SKM-1 treated with dmso at 0.1 percent for 144 hours (cell line): ENCODE results near the gene LY86.
A peak's percentile ranks its signal among the peaks of the same experiment; 100 is the strongest.

Experiments used
- DNase-seq: peaks from one replicate; lab custom pipeline; 2025; ENCODE audit not compliant: unreplicated experiment; lab: John Stamatoyannopoulos, UW

The LY86 gene

DNA sequence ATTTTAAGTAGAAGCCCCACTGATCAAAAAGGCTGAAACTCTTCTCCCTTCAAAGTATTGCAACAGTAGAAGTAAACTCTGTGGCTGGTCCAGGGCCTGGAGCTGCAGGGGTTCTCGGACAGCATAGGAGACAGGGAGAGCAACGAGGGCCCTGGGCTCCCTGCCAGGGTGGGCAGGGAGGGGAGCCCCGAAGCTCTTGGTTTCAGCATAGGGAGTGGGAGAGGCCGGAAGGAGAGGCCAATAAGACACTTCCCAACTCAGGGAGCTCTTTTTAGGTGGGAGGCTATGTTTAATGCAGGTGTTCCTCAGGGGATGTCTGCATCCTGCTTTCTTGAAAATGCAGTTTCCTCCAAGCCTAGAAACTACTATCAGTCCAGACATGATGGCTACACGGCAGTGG lies 91.1 kb downstream of the LY86 start:
- no peak for DNase-seq

DNA sequence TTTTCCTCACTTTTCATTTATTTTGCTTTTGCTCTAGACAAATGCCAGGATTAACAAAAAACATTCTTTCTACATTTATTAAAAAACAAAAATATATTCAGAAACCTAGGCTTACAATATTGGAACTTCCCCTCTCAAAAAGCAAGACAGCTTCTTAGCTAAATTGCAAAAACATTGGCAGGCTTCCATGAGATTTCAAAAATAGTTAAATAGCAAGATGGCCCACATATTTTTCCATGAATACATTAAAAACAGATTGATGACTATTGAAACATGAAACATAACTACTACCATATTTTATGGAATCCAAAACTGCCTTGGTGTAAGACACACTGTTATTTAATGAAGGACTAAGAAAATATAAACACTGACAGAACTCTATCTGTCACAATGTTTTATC lies 92.0 kb downstream of the LY86 start:
- no peak for DNase-seq

DNA sequence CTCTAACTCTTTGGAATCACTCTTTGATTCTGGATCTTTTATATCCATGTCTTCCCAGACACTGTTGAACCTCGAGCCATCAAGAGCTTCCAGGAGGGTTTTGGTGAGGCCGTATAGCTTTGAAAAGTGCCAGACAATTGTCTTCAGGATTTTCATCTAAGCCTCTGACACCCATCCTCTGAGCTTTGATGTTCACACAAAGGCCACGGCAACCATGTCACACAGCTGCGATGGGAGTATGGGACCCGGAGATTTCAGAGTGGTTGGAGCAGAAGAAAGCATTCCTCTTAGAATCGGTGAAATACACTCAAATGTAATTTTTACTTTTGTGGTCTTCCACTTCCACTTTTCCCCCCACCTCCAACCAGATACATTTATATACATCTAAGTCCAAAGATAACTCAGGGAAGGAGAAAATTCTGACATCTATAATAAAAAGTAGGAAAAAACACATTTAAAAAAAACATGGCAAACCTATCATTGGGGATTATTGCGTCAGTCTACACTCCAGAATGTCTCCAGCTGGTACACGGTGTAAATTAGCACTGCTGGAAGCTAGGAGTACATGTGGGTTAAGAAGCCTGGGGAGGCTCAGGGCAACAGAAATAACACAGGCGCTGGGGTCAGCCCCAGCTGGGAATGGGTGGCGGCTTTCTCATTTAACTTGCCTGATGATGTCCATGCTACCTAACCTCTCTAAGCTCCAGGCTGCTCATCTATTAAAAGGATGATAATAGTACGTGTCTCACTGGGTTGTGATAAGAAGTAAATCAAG lies 92.7 kb downstream of the LY86 start:
- no peak for DNase-seq

DNA sequence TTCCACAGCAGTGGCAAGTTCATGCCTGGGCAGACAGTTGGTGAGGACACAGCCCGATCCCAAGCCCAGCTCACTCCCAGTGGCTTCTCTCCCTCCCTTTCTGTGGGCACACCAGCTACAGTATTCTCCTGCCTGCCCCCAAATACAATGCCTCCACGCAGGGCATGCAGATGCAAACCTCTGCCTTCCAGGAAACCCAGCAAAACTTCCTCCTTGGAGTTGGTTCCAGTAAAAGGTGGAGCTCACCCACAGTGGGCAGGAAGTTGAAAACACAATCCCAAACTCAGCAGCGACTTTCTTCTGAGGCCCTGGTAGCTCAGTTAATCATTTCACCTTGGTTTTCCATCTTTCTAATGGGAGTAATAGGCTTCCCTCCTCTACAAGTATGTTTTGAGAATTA lies 93.7 kb downstream of the LY86 start:
- no peak for DNase-seq

DNA sequence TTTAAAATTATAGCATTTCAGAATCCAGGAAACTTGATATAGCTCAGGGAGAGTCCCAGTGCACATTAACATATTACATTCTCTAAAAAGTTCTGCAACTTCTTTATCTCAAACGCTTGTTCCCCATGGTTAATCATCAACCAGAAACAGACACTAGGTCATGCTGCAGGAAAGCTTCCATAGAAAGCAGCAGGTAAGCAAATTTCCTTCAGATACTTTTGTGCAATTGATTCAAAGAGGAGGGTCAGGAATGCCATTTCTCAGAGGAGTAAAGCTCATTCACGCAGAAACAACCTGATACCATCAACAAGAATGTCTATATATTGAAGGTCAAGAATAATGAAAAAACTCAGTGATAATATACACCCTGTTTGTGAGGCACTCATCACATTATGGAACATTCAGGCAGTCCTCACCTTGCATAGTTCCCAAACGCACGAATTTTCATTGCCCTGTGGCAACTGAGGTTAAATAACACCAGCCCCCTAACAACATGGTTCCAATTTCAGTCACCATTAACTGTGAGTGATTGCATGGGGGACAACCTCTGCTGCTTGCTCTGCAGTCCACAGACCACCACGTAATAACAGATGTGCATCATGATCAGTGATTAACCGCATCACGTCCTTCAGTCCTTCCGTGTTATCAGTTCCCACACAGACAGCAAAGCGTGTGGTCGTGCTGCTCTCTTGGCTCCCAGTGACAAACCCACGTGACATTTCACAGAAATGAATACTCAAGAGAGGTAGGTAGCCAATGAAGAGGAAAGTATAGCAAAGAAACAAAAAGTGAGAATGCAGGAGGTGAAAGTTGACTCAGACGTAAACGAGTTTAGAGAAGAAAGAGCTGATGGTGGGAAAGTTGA lies 95.7 kb downstream of the LY86 start:
- no peak for DNase-seq

DNA sequence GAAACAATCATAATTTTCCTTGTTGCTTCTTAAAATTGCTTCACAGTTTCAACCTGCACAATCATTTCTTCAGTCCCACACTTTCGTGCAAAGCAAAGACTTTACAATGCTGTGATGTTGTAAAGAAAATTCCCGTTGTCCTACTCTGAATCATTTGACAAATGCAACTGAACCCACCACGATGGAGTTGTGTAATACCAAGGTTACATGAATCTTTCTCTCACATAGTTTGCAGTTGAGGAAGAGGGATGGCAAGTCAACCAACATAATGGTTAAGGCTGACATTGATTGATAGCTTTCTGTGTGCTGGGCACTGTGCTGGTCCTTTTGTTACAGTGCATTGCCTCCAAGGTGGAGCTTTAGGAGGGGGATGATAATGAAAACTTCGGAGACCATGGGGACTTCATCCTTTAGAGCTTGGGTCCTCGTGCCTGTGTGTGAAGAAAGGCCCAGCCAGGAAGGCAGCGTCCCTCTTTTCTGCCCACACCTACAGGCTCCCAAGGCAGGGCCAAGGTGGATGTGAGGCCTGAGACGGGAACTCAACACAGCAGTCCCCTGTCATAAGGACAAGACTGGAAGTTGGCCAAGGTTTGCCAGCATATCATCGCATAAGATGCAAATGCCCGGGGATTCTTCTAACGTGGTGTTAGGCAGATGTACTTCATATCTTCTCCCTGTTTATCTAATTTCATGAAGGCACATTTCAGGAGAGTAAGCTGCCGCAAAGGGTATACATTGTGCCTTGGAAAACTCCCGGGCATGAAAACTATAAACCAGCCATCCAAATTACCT lies 96.9 kb downstream of the LY86 start:
- peak; percentile 25 for DNase-seq

DNA sequence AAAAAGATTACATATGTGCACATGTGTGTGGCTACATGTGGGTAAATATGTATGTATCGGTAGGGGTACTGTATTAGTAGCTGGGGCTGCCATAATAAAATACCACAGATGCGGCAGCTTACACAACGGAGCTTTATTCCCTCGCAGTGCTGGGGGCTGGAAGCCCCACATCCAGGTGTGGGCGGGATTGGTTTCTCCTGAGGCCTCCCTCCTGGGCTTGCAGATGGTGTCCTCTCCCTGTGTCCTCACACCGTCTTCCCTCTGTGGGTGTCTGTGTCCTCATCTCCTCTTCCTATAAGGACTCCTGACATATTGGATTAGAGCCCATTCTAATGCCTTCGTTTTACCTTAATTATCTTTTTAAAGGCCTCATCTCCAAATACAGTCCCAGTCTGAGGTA lies 97.7 kb downstream of the LY86 start:
- no peak for DNase-seq

DNA sequence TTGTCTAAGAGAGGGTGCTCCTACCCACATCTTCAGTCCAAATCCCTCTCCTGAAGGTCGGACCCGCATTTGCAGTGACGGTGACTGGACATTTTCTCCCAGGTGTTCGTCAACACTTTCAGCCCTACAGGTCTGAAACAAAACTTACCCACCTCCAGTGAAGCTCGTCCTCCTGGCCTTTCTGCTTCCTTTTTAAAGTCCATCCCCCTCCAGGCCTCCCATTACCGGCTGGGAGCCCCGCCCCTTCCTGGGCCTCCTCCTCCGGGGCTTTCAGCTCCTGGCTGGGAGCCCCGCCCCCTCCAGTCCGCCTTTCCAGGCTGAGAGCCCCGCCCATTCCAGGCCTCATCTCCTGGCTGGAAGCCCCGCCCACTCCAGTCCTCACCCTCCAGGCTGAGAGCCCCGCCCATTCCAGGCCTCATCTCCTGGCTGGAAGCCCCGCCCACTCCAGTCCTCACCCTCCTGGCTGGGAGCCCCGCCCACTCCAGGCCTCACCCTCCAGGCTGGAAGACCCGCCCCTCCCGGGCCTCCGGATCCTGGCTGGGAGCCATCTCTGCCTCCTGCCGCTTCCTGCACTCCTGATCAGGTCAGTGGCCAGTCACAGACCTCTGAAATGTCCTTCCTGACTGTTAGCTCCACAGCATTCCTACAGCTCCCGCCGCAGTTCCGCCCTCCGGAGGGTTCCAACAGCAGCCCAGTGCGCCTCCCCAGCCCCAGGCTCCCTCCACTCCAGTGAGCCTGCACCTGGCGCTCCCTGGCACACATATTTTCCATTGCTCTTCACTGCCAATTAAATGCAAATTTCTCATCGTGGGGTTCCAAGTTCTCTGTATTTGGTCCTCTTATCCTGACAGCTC lies 98.5 kb downstream of the LY86 start:
- DNase-seq = no peak

DNA sequence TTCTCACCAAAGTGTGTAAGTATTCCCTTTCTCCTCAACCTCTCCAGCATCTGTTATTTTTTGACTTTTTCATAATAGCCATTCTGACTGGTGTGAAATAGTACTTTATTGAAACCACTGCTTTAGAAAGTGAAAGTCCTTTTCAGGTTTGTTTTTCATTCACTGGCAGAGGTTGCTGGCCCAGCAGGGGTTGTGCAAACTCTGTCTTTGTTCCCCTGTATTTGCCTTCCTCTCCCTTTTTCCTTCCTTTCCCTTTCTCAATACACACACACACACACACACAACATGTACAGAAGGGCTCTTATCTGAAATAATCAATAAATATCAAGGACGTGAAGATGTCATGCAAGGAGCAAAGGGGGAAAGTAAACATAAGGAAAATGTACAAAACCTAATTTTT lies 99.8 kb downstream of the LY86 start:
- peak; percentile 27 for DNase-seq

DNA sequence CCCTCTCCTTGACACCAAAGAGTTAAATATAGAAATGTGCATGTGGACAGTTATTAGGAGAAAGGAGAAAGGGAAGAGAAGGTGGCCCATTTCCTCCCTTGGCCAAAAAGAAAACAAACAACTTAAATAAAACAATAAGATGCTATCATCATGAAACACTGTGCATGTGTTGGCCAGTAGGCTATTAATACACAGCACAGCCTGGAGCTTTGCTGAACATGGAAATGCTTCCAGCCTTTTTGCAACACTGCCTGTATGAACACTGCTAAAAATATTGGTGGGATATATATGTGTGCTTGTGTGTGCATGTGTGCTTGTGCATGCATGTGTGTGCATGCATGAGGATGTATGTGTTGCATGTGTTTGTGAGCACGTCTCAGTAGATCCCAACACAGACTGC lies 100.4 kb downstream of the LY86 start:
- DNase-seq = no peak

DNA sequence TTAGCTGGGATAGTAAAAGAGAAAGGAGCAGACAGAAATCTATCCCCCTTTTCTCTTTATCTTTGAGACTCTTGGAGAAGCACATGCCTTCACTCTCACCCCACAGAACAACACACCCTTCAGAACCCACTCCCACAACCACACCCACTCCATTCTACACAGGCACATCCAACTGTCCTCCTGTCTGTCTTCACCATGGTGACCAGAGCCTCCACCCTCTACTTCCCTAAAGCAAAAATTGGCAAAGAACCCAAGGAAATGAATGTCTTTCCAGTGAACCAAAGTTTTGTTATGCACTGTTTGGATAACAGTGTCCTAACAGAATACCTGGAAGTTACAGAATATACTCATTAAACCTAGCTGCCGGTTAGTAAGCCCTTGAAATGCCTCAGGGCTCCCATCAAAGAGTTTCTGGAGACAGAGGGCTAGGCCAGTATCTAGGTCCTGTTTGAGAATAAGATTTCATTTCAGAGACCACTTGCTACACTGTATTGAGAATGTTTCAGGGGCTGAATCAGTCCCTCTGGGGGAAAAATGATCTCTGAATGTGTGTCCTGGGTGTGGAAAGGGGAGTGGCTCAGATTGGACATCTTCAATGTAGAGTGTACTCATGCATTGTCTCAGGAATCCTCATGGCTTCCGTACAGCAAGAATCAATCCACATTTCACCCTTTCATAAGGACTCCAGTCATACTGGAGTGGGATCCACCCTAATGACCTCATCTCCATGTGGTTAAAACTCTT lies 101.1 kb downstream of the LY86 start:
- DNase-seq = peak; percentile 59

DNA sequence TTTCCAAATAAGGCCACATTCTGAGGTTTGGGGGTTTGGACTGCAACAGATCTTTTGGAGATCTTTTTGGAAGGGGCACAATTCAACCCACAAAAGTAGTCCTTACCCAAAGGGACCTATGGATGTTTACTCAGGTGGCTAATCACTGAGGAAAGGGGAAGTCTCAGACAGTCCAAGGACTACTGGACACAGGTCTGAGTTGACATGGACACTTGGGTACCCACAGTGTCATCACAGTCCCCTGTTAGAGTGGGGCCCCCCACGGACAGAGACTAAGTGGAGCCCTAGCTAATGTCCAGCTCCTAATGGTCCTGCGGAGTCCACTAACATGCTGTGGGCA lies 101.6 kb downstream of the LY86 start:
- no peak for DNase-seq

DNA sequence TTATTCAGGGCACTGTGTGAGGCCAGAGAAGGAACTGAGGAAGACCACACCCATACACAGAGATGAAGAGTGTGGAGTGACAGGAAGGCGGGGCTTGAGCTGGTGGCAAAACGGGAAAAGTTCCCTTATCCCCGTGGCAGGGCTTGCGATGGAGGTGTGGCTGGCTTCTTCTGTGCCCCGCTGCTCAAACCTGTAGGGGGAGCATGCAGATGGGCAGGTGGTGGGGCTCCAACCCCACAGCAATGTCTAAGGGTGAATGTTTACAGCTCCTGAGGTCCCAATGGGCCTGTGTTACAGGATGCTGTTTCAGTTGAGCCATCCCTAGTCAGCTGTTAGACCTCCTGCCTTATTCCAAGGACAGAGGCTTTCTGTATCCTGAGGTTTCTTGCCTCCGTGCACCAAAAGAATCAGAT lies 105.9 kb downstream of the LY86 start:
- DNase-seq = no peak

DNA sequence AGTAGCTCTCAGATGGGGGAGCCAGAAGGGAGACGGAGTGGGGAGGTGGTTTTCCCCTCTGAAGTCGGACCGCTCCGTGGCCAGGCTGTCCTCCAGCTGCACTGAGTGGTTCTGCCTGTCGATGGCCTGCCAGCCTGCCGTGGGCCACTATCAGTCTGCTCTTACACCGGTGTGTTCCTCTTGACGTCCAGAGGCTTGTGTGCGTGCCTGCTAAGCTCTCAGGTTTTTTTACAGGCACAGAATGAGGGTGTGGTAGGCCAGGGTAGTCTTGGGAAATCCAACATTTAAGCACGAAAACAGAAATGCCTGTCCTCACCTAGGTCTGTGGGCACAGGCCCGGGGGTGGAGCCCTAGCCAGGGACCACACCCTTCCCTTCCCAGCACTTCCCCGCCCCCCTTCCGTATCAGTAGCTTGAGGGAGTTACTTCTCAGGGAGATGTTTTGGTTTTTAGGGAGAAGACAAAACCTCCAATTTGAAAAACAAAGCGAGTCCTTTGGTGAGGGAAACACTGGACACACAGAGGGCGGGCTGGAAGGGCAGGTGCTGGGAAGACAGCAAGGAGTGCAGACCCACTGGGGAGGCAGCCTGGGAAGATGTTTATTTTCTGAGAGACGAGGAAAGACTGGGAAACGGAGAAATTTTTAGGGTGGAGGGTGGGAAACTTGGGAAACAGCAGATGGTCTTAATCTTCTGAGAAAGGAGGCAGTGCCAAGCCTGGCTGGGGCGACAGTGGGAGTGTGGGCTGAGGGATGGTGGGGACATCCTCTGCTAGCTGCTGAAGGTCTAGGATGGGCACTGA lies 106.5 kb downstream of the LY86 start:
- peak; percentile 29 for DNase-seq

DNA sequence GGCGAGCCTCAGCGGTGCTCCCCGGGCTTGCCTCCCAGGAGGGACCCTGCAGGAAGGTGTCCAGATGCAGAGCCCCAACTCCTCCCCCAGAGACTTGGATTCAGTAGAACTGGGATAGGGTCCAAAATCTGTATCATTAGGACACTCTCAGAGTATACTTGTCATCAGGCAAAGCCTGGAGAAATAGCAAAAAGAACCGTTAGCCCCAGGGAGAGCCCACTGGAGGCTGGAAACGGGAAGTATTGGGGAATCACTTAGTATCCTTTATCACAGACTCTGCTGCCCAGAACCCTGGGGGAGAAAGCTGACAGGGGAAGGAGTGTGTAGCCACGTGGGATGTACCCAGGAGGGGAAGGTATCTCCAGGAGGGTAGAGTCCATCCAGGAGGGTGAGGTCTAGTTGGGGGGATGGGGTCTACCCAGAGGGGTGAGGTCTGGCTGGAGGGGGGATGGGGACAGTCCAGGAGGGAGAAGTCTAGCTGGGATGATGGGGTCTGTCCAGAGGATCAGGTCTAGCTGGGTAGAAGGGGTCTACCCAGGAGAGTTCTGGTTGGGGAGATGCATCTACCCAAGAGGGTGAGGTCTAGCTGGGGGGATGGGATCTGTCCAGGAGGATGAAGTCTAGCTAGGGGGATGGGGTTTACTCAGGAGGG lies 107.2 kb downstream of the LY86 start:
- no peak for DNase-seq

DNA sequence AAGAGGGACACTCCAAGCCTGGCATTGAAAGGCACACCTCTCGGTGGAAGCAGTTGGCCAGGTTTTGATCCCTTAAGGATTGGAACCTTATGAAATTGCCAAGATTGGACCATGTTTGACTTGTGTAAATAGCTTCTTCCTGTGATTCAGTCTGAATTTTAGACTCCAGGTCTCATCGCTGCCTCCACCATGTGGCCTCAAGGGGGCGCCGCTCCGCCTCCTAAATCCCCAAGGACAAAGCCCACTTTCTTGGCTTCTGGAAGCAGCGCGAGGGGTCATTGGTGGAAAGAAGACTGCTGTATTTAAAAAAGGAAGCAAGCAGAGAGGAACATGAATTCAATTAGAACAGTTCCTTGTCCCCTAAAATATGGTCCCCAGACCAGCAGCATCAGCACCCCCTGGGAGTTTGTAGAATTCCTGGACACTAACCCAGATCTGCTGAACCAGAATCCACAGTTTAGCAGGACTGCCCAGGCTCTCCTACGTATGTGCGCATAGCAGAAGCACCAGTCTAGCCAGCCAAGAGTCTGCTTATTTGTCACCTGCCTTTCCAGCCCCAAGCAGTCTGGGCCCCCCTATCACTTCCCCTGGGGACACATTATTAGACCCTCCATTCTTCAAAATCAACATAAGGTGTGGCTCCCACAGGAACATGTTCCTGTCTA lies 108.5 kb downstream of the LY86 start:
- DNase-seq = peak; percentile 46

DNA sequence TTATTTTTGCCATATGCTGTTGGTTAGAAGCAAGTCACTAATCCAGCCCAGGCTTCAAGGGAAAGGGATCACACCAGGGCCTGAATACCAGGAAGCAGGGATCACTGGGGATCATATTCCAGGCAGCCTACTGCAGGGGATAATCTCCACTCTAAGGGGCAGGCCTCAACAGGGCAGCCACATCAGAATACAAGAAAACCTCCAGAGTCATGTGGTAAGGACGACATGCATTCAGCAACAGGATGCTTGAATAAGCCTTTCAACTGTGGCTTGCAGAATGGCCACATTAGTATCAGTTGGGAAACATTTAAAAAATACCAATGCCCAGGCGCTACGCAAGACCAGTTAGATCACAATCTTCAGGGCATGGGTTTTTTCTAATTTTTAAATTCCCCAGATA lies 109.1 kb downstream of the LY86 start:
- DNase-seq = peak; percentile 29

DNA sequence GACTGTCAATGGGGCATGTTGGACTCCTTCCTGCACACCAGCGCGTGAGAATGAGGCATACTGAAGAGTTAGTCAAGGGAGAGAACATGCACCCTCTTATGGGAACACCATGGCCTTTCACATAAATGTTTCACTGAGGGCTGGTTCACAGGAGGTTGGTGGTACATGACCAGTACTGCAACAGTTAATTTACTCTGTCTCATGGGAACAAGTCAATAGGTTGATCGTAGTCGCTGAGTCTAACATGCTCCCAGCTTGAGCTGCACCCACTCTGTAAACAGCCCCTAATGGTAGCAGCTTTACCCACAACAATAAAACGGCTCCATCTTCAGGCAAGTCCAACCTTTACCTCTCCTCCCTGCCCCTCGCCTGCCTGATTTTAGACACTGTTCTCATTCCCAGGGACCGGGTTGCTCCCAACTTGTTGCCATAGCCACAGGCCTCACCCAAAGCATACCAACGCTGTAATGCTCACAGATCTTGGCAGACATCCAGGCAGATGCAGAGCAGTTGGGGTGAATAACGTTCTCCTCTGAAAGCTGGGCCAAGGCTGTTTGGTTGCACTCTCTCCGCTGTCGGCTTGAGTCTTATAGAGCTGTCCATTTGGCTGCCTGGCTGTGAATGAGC lies 111.3 kb downstream of the LY86 start:
- no peak for DNase-seq
